ENCODE results near the gene SLC22A13. TPM values are rescaled to one million over a fixed set of nuclear protein-coding genes. Genes with fewer than 3 reads are reported as not detected.
A peak's percentile ranks its signal among the peaks of the same experiment; 100 is the strongest.

Gene SLC22A13
- total and polyA plus RNA-seq, 9 of the 15 experiments (the other 6 are each of a cell fraction or from before 2014, with no cell fraction given) = 0.09 to 0.49 (median 0.17) TPM; not detected in 3

GRCh38 chr3:38264353-38264771 is 1.2 kb upstream of the SLC22A13 start:
- H3K79me2 ChIP-seq (ENCODE audit: control insufficient read depth, insufficient read depth, low read length) = no peaks in the 10 kb centered on the region
- FAIRE-seq = no peak
- H4K20me1 ChIP-seq (replicated peaks; ENCODE audit: control insufficient read depth, insufficient read depth, low read length) = peaks cover 5% of the 10 kb centered on the region; the same call in 1 of the 2 replicates
- H3K27ac ChIP-seq (ENCODE audit: extremely low read depth, low read depth, low read length) = no peak overlapping the region
- H3K36me3 ChIP-seq (ENCODE audit: control insufficient read depth, insufficient read depth, low read length) = no peaks in the 10 kb centered on the region
- H3K9me3 ChIP-seq (replicated peaks; ENCODE audit: control insufficient read depth, insufficient read depth, low read depth, low read length) = no peaks in the 10 kb centered on the region
- no peak for DNase-seq (ENCODE audit: extremely low read depth in 1 of 4, low spot score in 3 of 4)
- TF ChIP-seq ZNF395 (CRISPR knock-in tag; IDR thresholded peaks at IDR 0.05) = 0 out of 2 replicates have a peak, but pooled peaks have one; percentile 26
- no peak for TF ChIP-seq CTCFL (IDR thresholded peaks at IDR 0.05; ENCODE audit: borderline replicate concordance, insufficient read depth, low read depth, low read length, poor library complexity, severe bottlenecking)
- no peak for TF ChIP-seq ZNF696 (CRISPR knock-in tag; conservative IDR thresholded peaks at IDR 0.05)
- no peak for TF ChIP-seq ATF1 (CRISPR knock-in tag; IDR thresholded peaks at IDR 0.05)
- TF ChIP-seq ATF1 (tag; IDR thresholded peaks at IDR 0.05) = no peak
- TF ChIP-seq DPF2 (IDR thresholded peaks at IDR 0.05) = no peak
- no peak for TF ChIP-seq MAZ (CRISPR knock-in tag; conservative IDR thresholded peaks at IDR 0.05 in 1 of 2, IDR thresholded peaks at IDR 0.05 in 1 of 2)
- no peak for TF ChIP-seq ZNF551 (CRISPR knock-in tag; IDR thresholded peaks at IDR 0.05)
- TF ChIP-seq NR2F6 (CRISPR knock-in tag; IDR thresholded peaks at IDR 0.05) = no peak
- TF ChIP-seq CC2D1A (IDR thresholded peaks at IDR 0.05) = no peak
- peaks cover 4 to 13% of the 10 kb centered on the region in 2 experiments; a peak in 2 of 5 replicates for H3K4me1 ChIP-seq (replicated peaks in 1 of 2; ENCODE audit: control insufficient read depth in 2 of 2, insufficient read depth in 2 of 2, low read length in 2 of 2)
- POLR2A ChIA-PET = interaction anchor here (0.6 to 1.5 kb wide), 8 partner anchors 8 to 152 kb away, joined by 3 to 7 read pairs (median 3); partner anchors contain the start of gene OXSR1
- CTCF ChIA-PET (ENCODE audit: low intra/inter-chr PET ratio) = no interaction called here
- in situ Hi-C loops (cut with MboI) = no loop called here
- BruUV-seq (replicated peaks) = no TSS peak
- no peaks in the 10 kb centered on the region for H3K9me1 ChIP-seq (ENCODE audit: control insufficient read depth, insufficient read depth, low read length)
- H3K9ac ChIP-seq (ENCODE audit: insufficient read depth in 1 of 2, low read depth in 2 of 2, low read length in 2 of 2) = 0 out of 4 replicates have a peak overlapping the region, but pooled peaks of 1 of the 2 experiments have one; percentile 3
- no peak; the same call in 1 of the 3 replicates for ATAC-seq
- intact Hi-C loops (cut with micrococcal nuclease) = no loop called here
- H2AFZ ChIP-seq (ENCODE audit: low read depth, low read length) = no peak overlapping the region
- no peak overlapping the region for H3K4me3 ChIP-seq
- H3K4me2 ChIP-seq (ENCODE audit: insufficient read depth, low read length) = peak overlapping the region; percentile 32; the same call in 1 of the 2 replicates
- 0% methylated on average over 1 of the region's 1 CpG for WGBS (ENCODE audit: insufficient coverage, low coverage, missing lambda C conversion rate)
- H3K27me3 ChIP-seq (ENCODE audit: control insufficient read depth in 2 of 2, insufficient read depth in 2 of 2, low read length in 2 of 2) = peaks cover 0 to 7% of the 10 kb centered on the region in 2 experiments; a peak in 1 of 5 replicates

Data from K562 (cell line).